HEK293 (cell line): ENCODE measurements around the gene NDUFB6.

ENCODE experiments used
- CTCF ChIA-PET: fragments of 350-600 bp; formaldehyde crosslinking; extraction: SDS; loops from one replicate; lab custom pipeline; 2021; ENCODE audit warnings: antibody characterized with exemption; lab: Yijun Ruan, JAX
- POLR2A ChIA-PET: fragments of 300-600 bp; formaldehyde crosslinking; extraction: SDS; loops from one replicate; lab custom pipeline; 2020; ENCODE audit warnings: antibody characterized with exemption, inconsistent platforms; lab: Yijun Ruan, JAX
- H3K27ac ChIP-seq: fragments of 200-500 bp; sonication (Bioruptor generic); 2 replicates; pipeline ENCODE4 v1.5.1; 2014; ENCODE audit warnings: low read depth, low read length, control low read depth, inconsistent platforms; ENCODE audit errors: extremely low read depth
- H3K36me3 ChIP-seq, 2 experiments: fragments of 200-500 bp in 1 of 2; sonication (Bioruptor generic) in 1 of 2; 1 replicate in 1 of 2; 2 replicates in 1 of 2; pipeline ENCODE4 v1.5.1; 2014 to 2017; ENCODE audit warnings: inconsistent platforms in 2 of 2, low read length in 2 of 2; ENCODE audit not compliant: control insufficient read depth in 2 of 2, insufficient read depth in 1 of 2
- H3K4me1 ChIP-seq: fragments of 200-500 bp; sonication (Bioruptor generic); 2 replicates; pipeline ENCODE4 v1.5.1; 2014; ENCODE audit warnings: mild to moderate bottlenecking, low read length, inconsistent platforms; ENCODE audit not compliant: control insufficient read depth, insufficient read depth
- H3K4me3 ChIP-seq: 2 replicates; pipeline ENCODE4 v1.5.1; 2011; ENCODE audit warnings: low read depth, mild to moderate bottlenecking, control low read depth, low read length, moderate library complexity
- H3K9me3 ChIP-seq: fragments of 200-500 bp; sonication (Bioruptor generic); 2 replicates; pipeline ENCODE4 v1.5.1; 2014; ENCODE audit warnings: low read depth, low read length, inconsistent platforms; ENCODE audit not compliant: control insufficient read depth, insufficient read depth
- FEZF1 ChIP-seq: fragments of 450-650 bp; formaldehyde crosslinking; IDR thresholded peaks from 2 replicates; pipeline ENCODE4 v1.5.1; 2016; ENCODE audit warnings: missing biosample characterization, missing genetic modification characterization
- IKZF3 ChIP-seq: fragments of 450-650 bp; IDR thresholded peaks from 2 replicates; pipeline ENCODE4 v1.5.0; 2018; ENCODE audit warnings: missing biosample characterization, mild to moderate bottlenecking, missing genetic modification characterization, moderate library complexity
- KLF7 ChIP-seq: fragments of 450-650 bp; formaldehyde crosslinking; IDR thresholded peaks from 2 replicates; pipeline ENCODE4 v1.5.1; 2016; ENCODE audit warnings: missing biosample characterization, missing genetic modification characterization, borderline replicate concordance
- PRDM1 ChIP-seq: fragments of 450-650 bp; formaldehyde crosslinking; IDR thresholded peaks from 2 replicates; pipeline ENCODE4; 2016; ENCODE audit warnings: missing biosample characterization, missing genetic modification characterization
- SP7 ChIP-seq: fragments of 450-650 bp; formaldehyde crosslinking; IDR thresholded peaks from 2 replicates; pipeline ENCODE4 v1.5.1; 2016; ENCODE audit warnings: missing biosample characterization, missing genetic modification characterization
- TCF7L2 ChIP-seq: IDR thresholded peaks from 2 replicates; pipeline ENCODE4 v1.6.1; 2011; ENCODE audit warnings: low read depth, mild to moderate bottlenecking, inconsistent platforms, low read length, moderate library complexity, borderline replicate concordance
- ZBTB11 ChIP-seq: fragments of 450-650 bp; formaldehyde crosslinking; conservative IDR thresholded peaks from 2 replicates; pipeline ENCODE4 v1.5.1; 2016; ENCODE audit warnings: low read depth, missing biosample characterization, missing genetic modification characterization
- ZBTB20 ChIP-seq: fragments of 450-650 bp; formaldehyde crosslinking; IDR thresholded peaks from 2 replicates; pipeline ENCODE4 v1.5.1; 2016; ENCODE audit warnings: missing biosample characterization, missing genetic modification characterization
- ZBTB44 ChIP-seq: fragments of 450-650 bp; IDR thresholded peaks from 2 replicates; pipeline ENCODE4 v1.5.1; 2018; ENCODE audit warnings: missing biosample characterization, mild to moderate bottlenecking, missing genetic modification characterization
- ZBTB48 ChIP-seq: fragments of 450-650 bp; formaldehyde crosslinking; IDR thresholded peaks from 2 replicates; pipeline ENCODE4 v1.5.1; 2016; ENCODE audit warnings: missing biosample characterization, missing genetic modification characterization
- ZIC2 ChIP-seq: fragments of 450-650 bp; formaldehyde crosslinking; IDR thresholded peaks from 2 replicates; pipeline ENCODE4 v1.5.1; 2016; ENCODE audit warnings: missing biosample characterization, missing genetic modification characterization
- ZNF18 ChIP-seq: fragments of 450-650 bp; formaldehyde crosslinking; IDR thresholded peaks from 2 replicates; pipeline ENCODE4 v1.5.1; 2016; ENCODE audit warnings: missing biosample characterization, missing genetic modification characterization
- ZNF335 ChIP-seq: fragments of 450-650 bp; formaldehyde crosslinking; conservative IDR thresholded peaks from 2 replicates; pipeline ENCODE4 v1.5.1; 2016; ENCODE audit warnings: missing biosample characterization, missing genetic modification characterization
- ZNF341 ChIP-seq: fragments of 450-650 bp; formaldehyde crosslinking; IDR thresholded peaks from 2 replicates; pipeline ENCODE4; 2016; ENCODE audit warnings: low read depth, missing biosample characterization, missing genetic modification characterization
- ZNF433 ChIP-seq: fragments of 450-650 bp; formaldehyde crosslinking; IDR thresholded peaks from 2 replicates; pipeline ENCODE4 v1.5.1; 2016; ENCODE audit warnings: missing biosample characterization, missing genetic modification characterization, low read depth
- ZNF585B ChIP-seq: fragments of 450-650 bp; formaldehyde crosslinking; IDR thresholded peaks from 2 replicates; pipeline ENCODE4 v1.5.1; 2016; ENCODE audit warnings: missing biosample characterization, missing genetic modification characterization
- ZNF626 ChIP-seq: fragments of 450-650 bp; sonication (Bioruptor Pico); formaldehyde crosslinking; IDR thresholded peaks from 2 replicates; pipeline ENCODE4 v1.5.1; 2018; ENCODE audit warnings: missing biosample characterization, missing genetic modification characterization, inconsistent platforms
- ZNF658 ChIP-seq: fragments of 450-650 bp; formaldehyde crosslinking; IDR thresholded peaks from 2 replicates; pipeline ENCODE4; 2016; ENCODE audit warnings: missing biosample characterization, missing genetic modification characterization
- ZNF692 ChIP-seq: fragments of 450-650 bp; formaldehyde crosslinking; IDR thresholded peaks from 2 replicates; pipeline ENCODE4 v1.5.1; 2016; ENCODE audit warnings: missing biosample characterization, missing genetic modification characterization
- ZNF747 ChIP-seq: fragments of 450-650 bp; formaldehyde crosslinking; IDR thresholded peaks from 2 replicates; pipeline ENCODE4 v1.5.1; 2016; ENCODE audit warnings: missing biosample characterization, missing genetic modification characterization
- TF ChIP-seq, protein P1 (sequence below): fragments of 450-650 bp; formaldehyde crosslinking; IDR thresholded peaks from 2 replicates; pipeline ENCODE4 v1.5.1; 2016; ENCODE audit warnings: missing biosample characterization, missing genetic modification characterization

NDUFB6 gene

GRCh38 chr9:32526707-32527048 is 46.3 kb downstream of the NDUFB6 start:
- H3K4me3 ChIP-seq = peak overlapping the region; percentile 24
- H3K36me3 ChIP-seq = no peaks in the 10 kb centered on the region; a peak in 1 of 3 replicates
- POLR2A ChIA-PET = interaction anchor here (0.9 to 2.8 kb wide), 8 partner anchors 12 to 498 kb away, joined by 3 to 36 read pairs (median 10); partner anchors contain the start of genes ACO1, DNAJA1 and SMIM27
- no peaks in the 10 kb centered on the region for H3K9me3 ChIP-seq
- CTCF ChIA-PET = interaction anchor here (0.6 to 9.6 kb wide), 28 partner anchors 10 to 1406 kb away, joined by 3 to 130 read pairs (median 5); partner anchors contain the start of genes ACO1, NDUFB6, SMIM27 and TOPORS
- peaks cover 4% of the 10 kb centered on the region; the same call in 1 of the 2 replicates for H3K4me1 ChIP-seq
- TF ChIP-seq TCF7L2 (0 out of 2 replicates have a peak, but pooled peaks have one; percentile 2), ZNF335 (peak; percentile 2), ZNF658 (no peak), FEZF1 (tag by site-specific recombination) (no peak)
- H3K27ac ChIP-seq = peak overlapping the region; percentile 69

GRCh38 chr9:32526041-32526706 is 46.8 kb downstream of the NDUFB6 start, which contains the start of gene RIGI:
Gene RIGI (minus strand): TSS chr9:32526196. CDS start chr9:32526166, 30 bp downstream.
- Histone ChIP-seq H3K36me3 (no peaks in the 10 kb centered on the region; a peak in 1 of 3 replicates), H3K4me3 (peak within 1 kb of the TSS; percentile 53), H3K4me1 (peaks cover 4% of the 10 kb centered on the region; the same call in 1 of the 2 replicates), H3K27ac (peak within 1 kb of the TSS; percentile 69), H3K9me3 (no peaks in the 10 kb centered on the region)
- ChIA-PET POLR2A (interaction anchor here (0.6 to 2.8 kb wide), 13 partner anchors 9 to 499 kb away, joined by 3 to 36 read pairs (median 4); partner anchors contain the start of genes ACO1, DNAJA1 and SMIM27), CTCF (interaction anchor here (0.6 to 9.6 kb wide), 36 partner anchors 9 to 1407 kb away, joined by 3 to 130 read pairs (median 5); partner anchors contain the start of genes ACO1, NDUFB6, SMIM27 and TOPORS)
- TF ChIP-seq, protein P1, sequence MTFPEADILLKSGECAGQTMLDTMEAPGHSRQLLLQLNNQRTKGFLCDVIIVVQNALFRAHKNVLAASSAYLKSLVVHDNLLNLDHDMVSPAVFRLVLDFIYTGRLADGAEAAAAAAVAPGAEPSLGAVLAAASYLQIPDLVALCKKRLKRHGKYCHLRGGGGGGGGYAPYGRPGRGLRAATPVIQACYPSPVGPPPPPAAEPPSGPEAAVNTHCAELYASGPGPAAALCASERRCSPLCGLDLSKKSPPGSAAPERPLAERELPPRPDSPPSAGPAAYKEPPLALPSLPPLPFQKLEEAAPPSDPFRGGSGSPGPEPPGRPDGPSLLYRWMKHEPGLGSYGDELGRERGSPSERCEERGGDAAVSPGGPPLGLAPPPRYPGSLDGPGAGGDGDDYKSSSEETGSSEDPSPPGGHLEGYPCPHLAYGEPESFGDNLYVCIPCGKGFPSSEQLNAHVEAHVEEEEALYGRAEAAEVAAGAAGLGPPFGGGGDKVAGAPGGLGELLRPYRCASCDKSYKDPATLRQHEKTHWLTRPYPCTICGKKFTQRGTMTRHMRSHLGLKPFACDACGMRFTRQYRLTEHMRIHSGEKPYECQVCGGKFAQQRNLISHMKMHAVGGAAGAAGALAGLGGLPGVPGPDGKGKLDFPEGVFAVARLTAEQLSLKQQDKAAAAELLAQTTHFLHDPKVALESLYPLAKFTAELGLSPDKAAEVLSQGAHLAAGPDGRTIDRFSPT (tag by site-specific recombination) = peak; percentile 35; the same call in 1 of the 2 replicates
- TF ChIP-seq ZNF585B (no peak), IKZF3 (tag by site-specific recombination) (peak; percentile 64), ZNF747 (tag by site-specific recombination) (no peak), KLF7 (tag by site-specific recombination) (peak; percentile 41; the same call in 1 of the 2 replicates), ZBTB44 (tag by site-specific recombination) (peak; percentile 30; the same call in 1 of the 2 replicates), ZNF18 (tag by site-specific recombination) (peak; percentile 46; the same call in 1 of the 2 replicates), ZIC2 (peak; percentile 17; the same call in 1 of the 2 replicates), TCF7L2 (0 out of 2 replicates have a peak, but pooled peaks have one; percentile 15), PRDM1 (peak; percentile 68; the same call in 1 of the 2 replicates), ZNF341 (tag by site-specific recombination) (peak; percentile 68), ZBTB11 (tag by site-specific recombination) (peak; percentile 39), ZNF692 (peak; percentile 23; the same call in 1 of the 2 replicates), ZNF626 (tag by site-specific recombination) (no peak), ZNF433 (no peak), ZBTB48 (tag by site-specific recombination) (peak; percentile 75), ZBTB20 (tag by site-specific recombination) (peak; percentile 70; the same call in 1 of the 2 replicates), SP7 (peak; percentile 53)
